CD4-positive, alpha-beta memory T cell (primary cell): ENCODE data around the gene CTF1. TPM values are rescaled to one million over a fixed set of nuclear protein-coding genes. Genes with fewer than 3 reads are reported as not detected.
A peak's percentile ranks its signal among the peaks of the same experiment; 100 is the strongest.

Experiments used
- CTCF ChIA-PET: fragments of 350-600 bp; sonication (Branson Sonifier 250); formaldehyde crosslinking; loops from one replicate; lab custom pipeline; 2021; ENCODE audit warnings: inconsistent platforms; ENCODE audit not compliant: partially characterized antibody; lab: Charles Lee
- POLR2A ChIA-PET: fragments of 350-600 bp; sonication (Branson Sonifier 250); formaldehyde crosslinking; loops from one replicate; lab custom pipeline; 2021; ENCODE audit not compliant: partially characterized antibody; lab: Charles Lee
- DNase-seq, 5 donors: peaks; one replicate each; pipeline versions ENCODE4 v3.0.0 to v3.0.0-alpha.2; 2020 to 2022; ENCODE audit warnings: mixed read lengths in 1 of 5
- H3K27ac ChIP-seq: one replicate; pipeline ENCODE4 v1.7.0; 2013; ENCODE audit warnings: low read depth, low read length
- H3K27me3 ChIP-seq: 2 replicates; pipeline ENCODE4 v1.7.0; 2013; ENCODE audit warnings: mild to moderate bottlenecking, low read length, moderate library complexity; ENCODE audit not compliant: insufficient read depth
- H3K36me3 ChIP-seq: 2 replicates; pipeline ENCODE4 v1.7.0; 2013; ENCODE audit warnings: mild to moderate bottlenecking, low read length, moderate library complexity; ENCODE audit not compliant: insufficient read depth
- H3K4me1 ChIP-seq: 2 replicates; pipeline ENCODE4 v1.7.0; 2013; ENCODE audit warnings: mild to moderate bottlenecking, low read length, moderate library complexity; ENCODE audit not compliant: insufficient read depth
- H3K4me3 ChIP-seq, 2 donors: one replicate each; pipeline ENCODE4 v1.7.0; 2013; ENCODE audit warnings: low read length in 2 of 2, mild to moderate bottlenecking in 1 of 2
- H3K9me3 ChIP-seq, 2 donors: one replicate each; pipeline ENCODE4 v1.7.0; 2013; ENCODE audit warnings: low read length in 2 of 2, control low read depth in 1 of 2; ENCODE audit not compliant: control insufficient read depth in 1 of 2
- H3K27ac Mint-ChIP-seq, 7 donors: one replicate each; pipeline ENCODE4 v1.8.0; 2020 to 2021; ENCODE audit warnings: mixed read lengths in 7 of 7, mild to moderate bottlenecking in 6 of 7, inconsistent platforms in 3 of 7, moderate library complexity in 3 of 7
- H3K27me3 Mint-ChIP-seq, 2 donors: one replicate each; pipeline ENCODE4 v1.8.0; 2020 to 2021; ENCODE audit warnings: mixed read lengths in 2 of 2
- H3K36me3 Mint-ChIP-seq, 2 donors: one replicate each; pipeline ENCODE4 v1.8.0; 2020 to 2021; ENCODE audit warnings: mixed read lengths in 2 of 2, inconsistent platforms in 1 of 2, mild to moderate bottlenecking in 1 of 2
- H3K4me1 Mint-ChIP-seq, 4 donors: one replicate each; pipeline ENCODE4 v1.8.0; 2020 to 2021; ENCODE audit warnings: mixed read lengths in 4 of 4, mild to moderate bottlenecking in 1 of 4
- H3K4me3 Mint-ChIP-seq, 8 donors: one replicate each; pipeline ENCODE4 v1.8.0; 2020 to 2021; ENCODE audit warnings: mixed read lengths in 8 of 8, mild to moderate bottlenecking in 7 of 8, moderate library complexity in 6 of 8, inconsistent platforms in 3 of 8
- H3K9me3 Mint-ChIP-seq, 8 donors: one replicate each; pipeline ENCODE4 v1.8.0; 2020 to 2021; ENCODE audit warnings: mixed read lengths in 8 of 8, mild to moderate bottlenecking in 5 of 8, inconsistent platforms in 3 of 8, moderate library complexity in 1 of 8
- intact Hi-C: fragments of 100-400 bp; cut with micrococcal nuclease; formaldehyde crosslinking; loops from one replicate; pipeline ENCODE4 v1.15.1; 2023
- microRNA-seq: library from miRNA; unstranded; fragments of <30 nt; microRNA quantifications from one replicate; pipeline ENCODE4 v1.2.0, GENCODE V29; 2021; ENCODE audit warnings: borderline replicate concordance, borderline number of aligned reads, borderline microRNAs expressed, mixed read lengths
- polyA plus RNA-seq, 2 donors: library from polyadenylated mRNA; unstranded; fragments of 300-500 nt; fragmentation: Illumina TruSeq; gene quantifications; one replicate each; pipeline ENCODE4 v1.2.3, GENCODE V29; 2021
- total RNA-seq, 2 experiments: library from RNA; stranded (reverse); gene quantifications; one replicate each; pipeline ENCODE4 v1.2.3, GENCODE V29; 2021

Gene CTF1
- total and polyA plus RNA-seq, 4 experiments from 2014 or later: 0.19 to 0.26 TPM; not detected in 2

- ChIA-PET CTCF (interaction anchor here (1.1 to 5.9 kb wide), 2 partner anchors 9 to 33 kb away, joined by 3 to 65 read pairs; no protein-coding TSS in a partner anchor), POLR2A (no interaction called here)
- H3K27me3 Mint-ChIP-seq: no peaks in the 10 kb centered on the region
- intact Hi-C loops: loop anchor here (10.0 kb wide), 1 partner anchor 914 kb away; no protein-coding TSS in a partner anchor
- H3K9me3 ChIP-seq: no peaks in the 10 kb centered on the region
- no peak for DNase-seq
- H3K27me3 ChIP-seq: no peaks in the 10 kb centered on the region
- H3K9me3 Mint-ChIP-seq: no peaks in the 10 kb centered on the region
- H3K36me3 Mint-ChIP-seq: peaks cover 0 to 3% of the 10 kb centered on the region in 2 donors
- H3K36me3 ChIP-seq: no peaks in the 10 kb centered on the region
- no peak overlapping the region for H3K27ac ChIP-seq
- peaks cover 11 to 37% (median 20%) of the 10 kb centered on the region in 4 donors for H3K4me1 Mint-ChIP-seq
- peak overlapping the region in 1 of 7 donors; percentile 23 for H3K27ac Mint-ChIP-seq
- H3K4me1 ChIP-seq: peaks cover 22% of the 10 kb centered on the region
- no peak overlapping the region for H3K4me3 ChIP-seq
- H3K4me3 Mint-ChIP-seq: peak overlapping the region in 1 of 8 donors; percentile 50
Observed at GRCh38 chr16:30951193-30951592, 54.8 kb downstream of the CTF1 start.

DNA sequence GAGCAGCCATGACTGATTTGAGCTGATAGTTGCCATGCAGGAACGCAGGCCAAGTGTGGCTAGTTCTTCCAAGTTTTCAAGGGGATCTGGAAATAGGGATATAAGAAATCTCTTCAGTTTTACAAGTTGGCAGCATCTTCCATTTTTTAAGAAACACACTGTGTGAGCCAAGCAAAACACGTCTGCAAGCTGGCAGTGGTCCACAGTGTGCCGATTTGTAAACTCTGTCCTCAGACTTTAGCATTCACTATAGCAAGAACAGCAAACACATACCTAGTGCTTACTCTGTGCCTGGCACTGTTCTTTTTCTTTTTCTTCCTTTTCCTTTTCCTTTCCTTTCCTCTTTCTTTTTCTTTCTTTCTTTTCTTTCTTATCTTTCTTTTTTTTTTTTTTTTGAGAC lies 55.3 kb downstream of the CTF1 start:
- H3K4me3 ChIP-seq: no peak overlapping the region
- Mint-ChIP-seq H3K27me3 (no peaks in the 10 kb centered on the region), H3K27ac (no peak overlapping the region), H3K36me3 (peaks cover 0 to 3% of the 10 kb centered on the region in 2 donors), H3K4me3 (peak overlapping the region in 3 of 8 donors; percentile 8 to 38 (median 10)), H3K9me3 (no peaks in the 10 kb centered on the region), H3K4me1 (peaks cover 11 to 37% (median 20%) of the 10 kb centered on the region in 4 donors)
- no peak for DNase-seq
- H3K9me3 ChIP-seq: no peaks in the 10 kb centered on the region
- no peak overlapping the region for H3K27ac ChIP-seq
- H3K4me1 ChIP-seq: peaks cover 26% of the 10 kb centered on the region
- ChIA-PET POLR2A (no interaction called here), CTCF (interaction anchor here (0.7 to 5.9 kb wide), 3 partner anchors 10 to 33 kb away, joined by 3 to 65 read pairs (median 3); no protein-coding TSS in a partner anchor)
- intact Hi-C loops: loop anchor here (2.0 to 10.0 kb wide), 2 partner anchors 491 to 913 kb away; partner anchors contain the start of gene ZNF843
- no peaks in the 10 kb centered on the region for H3K27me3 ChIP-seq
- no peaks in the 10 kb centered on the region for H3K36me3 ChIP-seq

DNA sequence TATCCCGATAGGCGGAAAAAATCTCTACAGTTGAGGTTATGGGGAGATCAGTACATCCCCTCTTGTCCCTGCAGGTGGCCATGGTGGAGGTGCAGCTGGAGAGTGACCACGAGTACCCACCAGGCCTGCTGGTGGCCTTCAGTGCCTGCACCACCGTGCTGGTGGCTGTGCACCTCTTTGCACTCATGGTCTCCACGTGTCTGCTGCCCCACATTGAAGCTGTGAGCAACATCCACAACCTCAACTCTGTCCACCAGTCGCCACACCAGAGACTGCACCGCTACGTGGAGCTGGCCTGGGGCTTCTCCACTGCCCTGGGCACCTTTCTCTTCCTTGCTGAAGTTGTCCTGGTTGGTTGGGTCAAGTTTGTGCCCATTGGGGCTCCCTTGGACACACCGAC lies 56.7 kb downstream of the CTF1 start:
- no peak overlapping the region for H3K4me3 Mint-ChIP-seq

More for the DNA sequence above, 56.7 kb downstream of the CTF1 start:
- peaks cover 11 to 37% (median 24%) of the 10 kb centered on the region in 4 donors for H3K4me1 Mint-ChIP-seq
- H3K9me3 ChIP-seq: no peaks in the 10 kb centered on the region
- peaks cover 0 to 4% of the 10 kb centered on the region in 2 donors for H3K27me3 Mint-ChIP-seq
- no peak for DNase-seq
- no peaks in the 10 kb centered on the region for H3K36me3 ChIP-seq
- no peaks in the 10 kb centered on the region for H3K27me3 ChIP-seq
- no peak overlapping the region for H3K27ac Mint-ChIP-seq
- no peak overlapping the region for H3K4me3 ChIP-seq
- ChIA-PET CTCF (interaction anchor here (1.2 to 5.9 kb wide), 4 partner anchors 11 to 916 kb away, joined by 3 to 65 read pairs (median 12); no protein-coding TSS in a partner anchor), POLR2A (interaction anchor here (1.0 to 1.6 kb wide), 3 partner anchors 11 to 492 kb away, joined by 3 to 9 read pairs (median 3); no protein-coding TSS in a partner anchor)
- peaks cover 0 to 11% of the 10 kb centered on the region in 2 donors for H3K36me3 Mint-ChIP-seq
- no peak overlapping the region for H3K27ac ChIP-seq
- intact Hi-C loops: loop anchor here (2.0 to 10.0 kb wide), 2 partner anchors 490 to 912 kb away; partner anchors contain the start of gene ZNF843
- H3K4me1 ChIP-seq: peaks cover 29% of the 10 kb centered on the region
- H3K9me3 Mint-ChIP-seq: peaks cover 0 to 4% (median 0%) of the 10 kb centered on the region in 8 donors

Small RNA genes lying within 50 kb of the gene (microRNA-seq; reads per million reads assigned to microRNA genes)
- gene MIR4519: not detected
- gene MIR762: 0.72 reads per million

Other genes starting within 250 kb of the CTF1 start
- gene PRR14, start 245.7 kb upstream of the CTF1 start, total RNA-seq: 100 to 1,000 TPM in 1 of 2 experiments, 10 to 100 TPM in 1; 92.0 to 100 TPM
- 10 to 100 TPM in 1 of 2 donors, 1 to 10 TPM in 1; 8.7 to 25.9 TPM for gene PRR14, start 245.7 kb upstream of the CTF1 start, polyA plus RNA-seq
- gene FBRS, start 238.2 kb upstream of the CTF1 start, total RNA-seq: 100 to 1,000 TPM; 164 to 172 TPM
- gene FBRS, start 238.2 kb upstream of the CTF1 start, polyA plus RNA-seq: 1 to 10 TPM in 1 of 2 donors, under 1 TPM in 1; 0.70 to 7.9 TPM
- 100 to 1,000 TPM; 101 to 115 TPM for gene SRCAP, start 197.4 kb upstream of the CTF1 start, total RNA-seq
- gene SRCAP, start 197.4 kb upstream of the CTF1 start, polyA plus RNA-seq: 10 to 100 TPM in 1 of 2 donors, 1 to 10 TPM in 1; 1.2 to 35.4 TPM
- 10 to 100 TPM; 54.1 to 54.9 TPM for gene PHKG2, start 148.2 kb upstream of the CTF1 start, total RNA-seq
- 10 to 100 TPM; 42.0 to 63.5 TPM for gene PHKG2, start 148.2 kb upstream of the CTF1 start, polyA plus RNA-seq
- 1 to 10 TPM; 2.6 to 3.4 TPM for gene CFAP119, start 134.6 kb upstream of the CTF1 start, total RNA-seq
- under 1 TPM; 0.22 to 0.42 TPM for gene CFAP119, start 134.6 kb upstream of the CTF1 start, polyA plus RNA-seq
- 100 to 1,000 TPM; 101 to 109 TPM for gene RNF40, start 134.3 kb upstream of the CTF1 start, total RNA-seq
- gene RNF40, start 134.3 kb upstream of the CTF1 start, polyA plus RNA-seq: 10 to 100 TPM; 16.6 to 52.4 TPM
- gene ZNF629, start 109.4 kb upstream of the CTF1 start, total RNA-seq: 1 to 10 TPM; 4.7 to 5.4 TPM
- under 1 TPM; 0.07 to 0.94 TPM for gene ZNF629, start 109.4 kb upstream of the CTF1 start, polyA plus RNA-seq
- 10 to 100 TPM; 25.5 to 27.3 TPM for gene BCL7C, start 2.5 kb upstream of the CTF1 start, total RNA-seq
- 10 to 100 TPM; 45.4 to 53.1 TPM for gene BCL7C, start 2.5 kb upstream of the CTF1 start, polyA plus RNA-seq
- gene FBXL19, start 27.0 kb downstream of the CTF1 start, total RNA-seq: 10 to 100 TPM; 15.6 to 15.8 TPM
- gene FBXL19, start 27.0 kb downstream of the CTF1 start, polyA plus RNA-seq: under 1 TPM in 1 of 2 donors, not detected in 1; 0.16 TPM
- gene ORAI3, start 52.5 kb downstream of the CTF1 start, total RNA-seq: 10 to 100 TPM; 19.3 to 22.0 TPM
- 10 to 100 TPM; 16.2 to 17.5 TPM for gene ORAI3, start 52.5 kb downstream of the CTF1 start, polyA plus RNA-seq
- 10 to 100 TPM; 32.1 to 33.2 TPM for gene SETD1A, start 61.1 kb downstream of the CTF1 start, total RNA-seq
- gene SETD1A, start 61.1 kb downstream of the CTF1 start, polyA plus RNA-seq: 1 to 10 TPM in 1 of 2 donors, not detected in 1; 5.6 TPM
- 1 to 10 TPM; 3.6 to 4.3 TPM for gene HSD3B7, start 88.6 kb downstream of the CTF1 start, total RNA-seq
- gene HSD3B7, start 88.6 kb downstream of the CTF1 start, polyA plus RNA-seq: 1 to 10 TPM in 1 of 2 donors, under 1 TPM in 1; 0.08 to 1.2 TPM
- gene STX1B, start 114.0 kb downstream of the CTF1 start, total RNA-seq: 1 to 10 TPM; 1.5 to 2.4 TPM
- not detected for gene STX1B, start 114.0 kb downstream of the CTF1 start, polyA plus RNA-seq
- gene STX4, start 136.9 kb downstream of the CTF1 start, total RNA-seq: 100 to 1,000 TPM; 106 to 111 TPM
- 10 to 100 TPM; 21.2 to 33.0 TPM for gene STX4, start 136.9 kb downstream of the CTF1 start, polyA plus RNA-seq
- gene ZNF668, start 177.6 kb downstream of the CTF1 start, total RNA-seq: 10 to 100 TPM; 11.7 to 13.6 TPM
- gene ZNF668, start 177.6 kb downstream of the CTF1 start, polyA plus RNA-seq: 1 to 10 TPM; 3.0 to 6.8 TPM
- gene ZNF646, start 177.8 kb downstream of the CTF1 start, total RNA-seq: 10 to 100 TPM; 46.9 to 47.0 TPM
- 1 to 10 TPM in 1 of 2 donors, under 1 TPM in 1; 0.77 to 8.9 TPM for gene ZNF646, start 177.8 kb downstream of the CTF1 start, polyA plus RNA-seq
- 10 to 100 TPM; 13.3 to 13.5 TPM for gene PRSS53, start 192.3 kb downstream of the CTF1 start, total RNA-seq
- under 1 TPM; 0.43 to 0.69 TPM for gene PRSS53, start 192.3 kb downstream of the CTF1 start, polyA plus RNA-seq
- gene VKORC1, start 198.2 kb downstream of the CTF1 start, total RNA-seq: 10 to 100 TPM; 48.9 to 51.3 TPM
- gene VKORC1, start 198.2 kb downstream of the CTF1 start, polyA plus RNA-seq: 100 to 1,000 TPM in 1 of 2 donors, 10 to 100 TPM in 1; 93.7 to 114 TPM
- gene BCKDK, start 211.8 kb downstream of the CTF1 start, total RNA-seq: 10 to 100 TPM; 17.0 to 21.1 TPM
- gene BCKDK, start 211.8 kb downstream of the CTF1 start, polyA plus RNA-seq: 10 to 100 TPM; 22.3 to 24.3 TPM
- gene KAT8, start 221.1 kb downstream of the CTF1 start, total RNA-seq: 10 to 100 TPM; 90.8 to 94.2 TPM
- 10 to 100 TPM; 37.5 to 68.8 TPM for gene KAT8, start 221.1 kb downstream of the CTF1 start, polyA plus RNA-seq
- gene PRSS8, start 239.1 kb downstream of the CTF1 start, total RNA-seq: not detected
- gene PRSS8, start 239.1 kb downstream of the CTF1 start, polyA plus RNA-seq: under 1 TPM in 1 of 2 donors, not detected in 1; 0.33 TPM